Neutrophil (primary cell): Measurements from ENCODE around the gene ZFTA.

Experiments
- H3K27ac ChIP-seq: fragments of 200-600 bp; sonication (generic); 2 replicates; pipeline ENCODE4 v1.5.1; 2016; ENCODE audit warnings: mild to moderate bottlenecking, moderate library complexity
- H3K27me3 ChIP-seq: fragments of 200-600 bp; sonication (generic); 2 replicates; pipeline ENCODE4 v1.6.0; 2016; ENCODE audit warnings: mild to moderate bottlenecking
- H3K36me3 ChIP-seq: fragments of 200-600 bp; sonication (generic); 2 replicates; pipeline ENCODE4 v1.5.1; 2017
- H3K4me1 ChIP-seq, 2 experiments: fragments of 200-600 bp in 1 of 2; sonication (generic) in 1 of 2; 1 replicate in 1 of 2; 2 replicates in 1 of 2; pipeline versions ENCODE4 v1.5.1 to v1.6.1; 2013 to 2016; ENCODE audit warnings: low read depth in 1 of 2, low read length in 1 of 2, mild to moderate bottlenecking in 1 of 2, moderate library complexity in 1 of 2; ENCODE audit not compliant: control insufficient read depth in 1 of 2, insufficient read depth in 1 of 2
- H3K4me3 ChIP-seq, 2 experiments: fragments of 200-600 bp in 1 of 2; sonication (generic) in 1 of 2; 1 replicate in 1 of 2; 2 replicates in 1 of 2; pipeline ENCODE4 v1.5.1; 2013 to 2016; ENCODE audit warnings: low read depth in 1 of 2, low read length in 1 of 2, mild to moderate bottlenecking in 1 of 2, moderate library complexity in 1 of 2
- H3K9me3 ChIP-seq: fragments of 200-600 bp; sonication (generic); 2 replicates; pipeline ENCODE4 v1.5.1; 2016
- TF ChIP-seq, protein P1 (sequence below): fragments of 200-600 bp; sonication (generic); IDR thresholded peaks from 2 replicates; pipeline ENCODE4 v1.5.1; 2016; ENCODE audit warnings: antibody characterized with exemption

Gene ZFTA

GRCh38 chr11:63766531-63767235 is 1.9 kb downstream of the ZFTA start:
- no peak overlapping the region for H3K4me3 ChIP-seq
- no peaks in the 10 kb centered on the region for H3K36me3 ChIP-seq
- H3K4me1 ChIP-seq = peaks cover 15 to 23% of the 10 kb centered on the region in 2 experiments
- H3K27ac ChIP-seq = no peak overlapping the region
- TF ChIP-seq, protein P1, sequence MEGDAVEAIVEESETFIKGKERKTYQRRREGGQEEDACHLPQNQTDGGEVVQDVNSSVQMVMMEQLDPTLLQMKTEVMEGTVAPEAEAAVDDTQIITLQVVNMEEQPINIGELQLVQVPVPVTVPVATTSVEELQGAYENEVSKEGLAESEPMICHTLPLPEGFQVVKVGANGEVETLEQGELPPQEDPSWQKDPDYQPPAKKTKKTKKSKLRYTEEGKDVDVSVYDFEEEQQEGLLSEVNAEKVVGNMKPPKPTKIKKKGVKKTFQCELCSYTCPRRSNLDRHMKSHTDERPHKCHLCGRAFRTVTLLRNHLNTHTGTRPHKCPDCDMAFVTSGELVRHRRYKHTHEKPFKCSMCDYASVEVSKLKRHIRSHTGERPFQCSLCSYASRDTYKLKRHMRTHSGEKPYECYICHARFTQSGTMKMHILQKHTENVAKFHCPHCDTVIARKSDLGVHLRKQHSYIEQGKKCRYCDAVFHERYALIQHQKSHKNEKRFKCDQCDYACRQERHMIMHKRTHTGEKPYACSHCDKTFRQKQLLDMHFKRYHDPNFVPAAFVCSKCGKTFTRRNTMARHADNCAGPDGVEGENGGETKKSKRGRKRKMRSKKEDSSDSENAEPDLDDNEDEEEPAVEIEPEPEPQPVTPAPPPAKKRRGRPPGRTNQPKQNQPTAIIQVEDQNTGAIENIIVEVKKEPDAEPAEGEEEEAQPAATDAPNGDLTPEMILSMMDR = no peak
- H3K27me3 ChIP-seq = peaks cover 55% of the 10 kb centered on the region
- H3K9me3 ChIP-seq = no peaks in the 10 kb centered on the region

GRCh38 chr11:63765688-63766241 is 2.8 kb downstream of the ZFTA start:
- Histone ChIP-seq H3K36me3 (peaks cover 6% of the 10 kb centered on the region), H3K27me3 (peaks cover 46% of the 10 kb centered on the region), H3K9me3 (no peaks in the 10 kb centered on the region), H3K4me1 (peaks cover 15 to 23% of the 10 kb centered on the region in 2 experiments), H3K4me3 (no peak overlapping the region), H3K27ac (no peak overlapping the region)
- TF ChIP-seq, protein P1 = no peak

GRCh38 chr11:63764679-63765647 is 3.6 kb downstream of the ZFTA start:
- H3K27ac ChIP-seq = no peak overlapping the region
- H3K27me3 ChIP-seq = peaks cover 38% of the 10 kb centered on the region
- peaks cover 14% of the 10 kb centered on the region for H3K36me3 ChIP-seq
- peaks cover 13 to 17% of the 10 kb centered on the region in 2 experiments for H3K4me1 ChIP-seq
- H3K4me3 ChIP-seq = no peak overlapping the region
- TF ChIP-seq, protein P1 = no peak
- H3K9me3 ChIP-seq = no peaks in the 10 kb centered on the region

- TF ChIP-seq, protein P1 = no peak
- Histone ChIP-seq H3K27me3 (peaks cover 31% of the 10 kb centered on the region), H3K4me1 (peaks cover 7 to 11% of the 10 kb centered on the region in 2 experiments)
Measured at GRCh38 chr11:63764340-63764678, 4.3 kb downstream of the ZFTA start.

GRCh38 chr11:63763496-63764339 is 4.9 kb downstream of the ZFTA start:
- H3K27ac ChIP-seq = no peak overlapping the region
- TF ChIP-seq, protein P1 = no peak
- peaks cover 25% of the 10 kb centered on the region for H3K27me3 ChIP-seq
- peaks cover 25% of the 10 kb centered on the region for H3K36me3 ChIP-seq
- H3K4me3 ChIP-seq = no peak overlapping the region
- no peaks in the 10 kb centered on the region for H3K9me3 ChIP-seq
- peaks cover under 1 to 5% of the 10 kb centered on the region in 2 experiments for H3K4me1 ChIP-seq

More at GRCh38 chr11:63764340-63764678, 4.3 kb downstream of the ZFTA start:
- no peak overlapping the region for H3K4me3 ChIP-seq
- peaks cover 19% of the 10 kb centered on the region for H3K36me3 ChIP-seq
- no peaks in the 10 kb centered on the region for H3K9me3 ChIP-seq
- H3K27ac ChIP-seq = no peak overlapping the region
